Measurements from ENCODE around the gene USP13.
"Not testable (repeated sequence)": the region's sequence is repeated elsewhere in the genome, so short reads cannot be mapped to it uniquely, and the experiment has no call there.

The USP13 gene

DNA sequence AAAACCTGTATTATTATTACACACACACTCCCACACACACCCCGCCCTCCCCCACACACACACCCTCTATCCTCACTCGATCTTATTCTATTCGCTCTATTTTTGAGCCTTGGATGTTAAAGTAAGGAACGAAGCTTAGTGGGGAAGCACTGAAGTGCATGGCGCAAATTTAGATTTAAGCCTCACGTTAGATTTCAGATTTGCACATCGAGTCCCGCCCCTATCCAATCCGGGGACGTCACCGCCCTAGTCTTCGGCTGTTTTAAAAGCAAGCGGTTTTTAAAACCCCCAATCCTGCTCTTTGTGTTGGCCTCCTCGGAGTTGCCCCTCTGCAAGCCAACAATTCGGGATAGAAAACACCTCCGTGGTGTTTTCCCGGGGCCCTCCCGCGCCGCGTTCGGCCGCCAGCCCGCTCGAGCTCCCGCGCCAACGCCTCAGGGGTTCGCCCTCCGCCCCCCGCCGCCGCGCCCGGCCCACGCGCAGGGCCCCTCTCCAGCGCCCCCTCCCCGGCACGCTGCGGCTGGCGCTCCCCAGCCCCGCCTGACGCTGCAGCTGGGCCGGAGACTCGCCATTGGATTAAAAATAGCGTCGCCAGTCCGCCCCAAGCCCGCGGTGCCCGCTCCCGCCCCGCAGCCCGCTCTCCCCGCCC is at the start of gene USP13:
TSS of gene USP13 (plus strand) at position 594 of the 649 bp plus-strand sequence. CDS start 186 bp downstream, outside the sequence.
- peak; percentile 84 for DNase-seq (ENCODE audit: low read depth)

- DNase-seq (ENCODE audit: low read depth) = no peak
These were observed 49.5 kb upstream of the USP13 start for GRCh38 chr3:179603321-179603720.

DNA sequence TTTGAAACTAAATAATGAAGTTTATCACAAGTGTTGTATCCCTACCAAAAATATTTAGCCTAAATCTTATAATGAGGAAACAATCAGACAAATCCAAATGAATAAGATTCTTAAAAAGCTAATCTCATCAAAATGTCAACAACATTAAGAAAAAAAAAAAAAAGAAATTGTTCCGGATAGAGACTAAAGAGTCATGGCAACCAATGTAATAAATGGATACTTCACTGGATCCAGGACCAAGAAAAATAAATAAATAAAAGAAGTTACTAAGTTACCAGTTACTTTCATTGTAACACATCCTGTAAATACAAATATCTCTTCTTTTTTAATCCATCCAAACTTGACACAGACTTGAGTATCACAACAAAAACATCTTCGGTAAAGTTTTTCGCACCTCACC is 49.0 kb upstream of the USP13 start:
- DNase-seq (ENCODE audit: low read depth) = peak; percentile 5

DNA sequence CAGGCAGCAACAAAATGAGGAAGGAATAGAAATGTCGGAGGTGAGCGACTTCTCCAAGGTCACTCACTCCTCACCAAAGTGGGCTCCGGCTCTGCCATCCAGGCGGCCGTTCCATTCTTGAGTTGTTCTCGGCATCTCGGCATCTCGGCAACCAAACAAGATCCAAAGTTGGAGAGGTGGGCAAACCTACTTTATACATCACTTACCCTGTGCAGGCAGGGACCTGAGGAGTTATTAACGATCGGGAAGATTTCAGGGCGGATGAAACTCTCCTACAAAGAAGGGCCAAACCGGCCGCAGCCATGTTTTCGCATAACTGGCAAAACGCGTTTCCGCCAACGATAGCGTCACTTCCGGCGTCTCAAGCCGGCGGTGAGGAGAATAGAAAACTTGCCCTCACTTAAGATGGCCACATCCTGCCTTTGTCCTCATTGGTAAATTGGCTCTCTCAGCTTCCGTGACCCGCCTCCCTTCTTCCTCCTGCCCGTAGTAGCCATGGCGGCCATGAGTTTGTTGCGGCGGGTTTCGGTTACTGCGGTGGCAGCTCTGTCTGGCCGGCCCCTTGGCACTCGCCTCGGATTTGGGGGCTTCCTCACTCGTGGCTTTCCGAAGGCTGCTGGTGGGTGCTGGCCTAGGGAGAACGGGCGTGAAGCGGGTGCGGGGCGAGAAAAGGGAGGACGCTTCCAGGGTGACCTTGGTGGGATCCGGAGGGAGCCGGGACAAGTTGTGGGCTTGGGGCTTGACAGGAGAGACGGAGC is 48.3 kb upstream of the USP13 start, which contains the start of the genes MRPL47 and NDUFB5:
TSS of gene MRPL47 (minus strand) at position 318 of the 758 bp plus-strand sequence. CDS start at position 304, 14 bp downstream.
TSS of gene NDUFB5 (plus strand) at position 474 of the 758 bp plus-strand sequence. CDS start at position 496, 22 bp downstream.
- peak; percentile 97 for DNase-seq (ENCODE audit: low read depth)

DNA sequence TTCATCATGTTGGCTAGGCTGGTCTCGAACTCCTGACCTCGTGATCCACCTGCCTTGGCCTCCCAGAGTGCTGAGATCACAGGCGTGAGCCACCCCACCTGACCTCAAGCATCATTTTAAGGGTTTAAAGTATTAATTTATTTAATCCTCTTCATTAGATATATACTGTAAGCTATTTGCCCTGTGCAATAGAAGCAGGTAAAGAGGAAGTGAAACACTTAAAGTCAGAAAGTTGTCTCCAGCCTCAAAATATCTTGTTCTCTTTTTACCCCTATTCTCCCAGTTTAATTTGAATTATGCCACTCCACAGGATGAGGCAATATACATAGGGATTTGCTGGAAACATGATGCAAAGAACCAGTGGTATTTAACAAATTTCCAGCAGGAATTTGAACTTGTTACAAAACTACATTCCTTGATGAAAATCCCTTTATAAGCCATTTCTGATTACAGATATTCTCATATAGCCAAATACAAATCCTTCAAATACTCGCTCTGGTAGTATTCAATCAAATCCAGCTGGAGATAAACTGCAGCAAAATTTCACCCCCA is 46.2 kb upstream of the USP13 start:
- no peak for DNase-seq (ENCODE audit: low read depth)

DNA sequence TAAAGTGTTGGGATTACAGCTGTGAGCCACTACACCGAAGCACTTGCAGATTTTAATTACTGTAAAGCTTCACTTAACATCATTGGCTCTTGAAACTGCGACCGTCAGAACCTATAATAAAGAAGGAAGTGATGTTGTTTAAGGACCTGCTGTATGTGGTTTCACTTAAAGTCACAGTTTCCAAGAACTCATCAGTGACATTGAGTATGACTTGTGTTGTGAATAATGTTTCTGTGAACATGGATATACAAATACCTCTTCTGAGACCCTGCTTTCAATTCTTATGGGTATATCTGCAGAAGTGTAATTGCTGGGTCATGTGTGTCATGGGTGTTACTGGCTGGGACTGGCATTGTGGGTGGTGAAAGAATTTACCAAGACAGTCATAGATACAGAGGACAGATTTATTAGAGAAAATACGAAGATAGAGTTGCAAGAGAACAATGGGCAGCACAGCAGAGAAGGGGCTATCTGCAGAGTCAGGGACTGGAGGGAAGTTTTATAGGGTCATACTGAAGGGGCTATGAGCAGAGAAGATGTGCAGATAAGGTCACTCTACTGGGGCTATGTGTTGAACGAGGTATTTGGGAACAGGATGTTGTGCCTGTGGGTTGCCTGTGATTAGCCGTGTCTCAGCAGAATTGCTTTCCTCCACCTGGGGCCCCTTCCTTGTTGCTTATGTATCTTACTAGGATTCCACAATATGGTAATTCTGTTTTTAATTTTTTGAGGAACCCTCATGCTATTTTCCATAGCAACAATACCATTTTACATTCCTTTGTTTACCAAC is 43.7 kb upstream of the USP13 start:
- DNase-seq (ENCODE audit: low read depth) = no peak

DNA sequence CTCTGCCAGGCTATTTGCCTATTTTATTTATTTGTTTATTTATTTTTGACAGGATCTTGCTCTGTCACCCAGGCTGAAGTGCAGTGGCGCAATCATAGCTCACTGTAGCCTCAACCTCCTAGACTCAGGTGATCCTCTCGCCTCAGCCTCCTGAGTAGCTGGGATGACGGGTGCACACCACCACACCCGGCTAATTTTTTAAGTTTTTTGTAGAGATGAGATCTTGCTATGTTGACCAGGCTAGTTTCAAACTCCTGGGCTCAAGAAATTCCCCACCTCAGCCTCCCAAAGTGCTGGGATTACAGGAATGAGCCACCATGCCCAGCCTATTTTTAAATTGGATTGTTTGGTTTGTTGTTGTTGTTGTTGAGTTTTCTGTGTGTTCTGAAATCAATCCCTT is 42.8 kb upstream of the USP13 start:
- DNase-seq (ENCODE audit: low read depth) = no peak

GRCh38 chr3:179613807-179614206 is 39.0 kb upstream of the USP13 start:
- peak; percentile 88 for DNase-seq (ENCODE audit: low read depth)

DNA sequence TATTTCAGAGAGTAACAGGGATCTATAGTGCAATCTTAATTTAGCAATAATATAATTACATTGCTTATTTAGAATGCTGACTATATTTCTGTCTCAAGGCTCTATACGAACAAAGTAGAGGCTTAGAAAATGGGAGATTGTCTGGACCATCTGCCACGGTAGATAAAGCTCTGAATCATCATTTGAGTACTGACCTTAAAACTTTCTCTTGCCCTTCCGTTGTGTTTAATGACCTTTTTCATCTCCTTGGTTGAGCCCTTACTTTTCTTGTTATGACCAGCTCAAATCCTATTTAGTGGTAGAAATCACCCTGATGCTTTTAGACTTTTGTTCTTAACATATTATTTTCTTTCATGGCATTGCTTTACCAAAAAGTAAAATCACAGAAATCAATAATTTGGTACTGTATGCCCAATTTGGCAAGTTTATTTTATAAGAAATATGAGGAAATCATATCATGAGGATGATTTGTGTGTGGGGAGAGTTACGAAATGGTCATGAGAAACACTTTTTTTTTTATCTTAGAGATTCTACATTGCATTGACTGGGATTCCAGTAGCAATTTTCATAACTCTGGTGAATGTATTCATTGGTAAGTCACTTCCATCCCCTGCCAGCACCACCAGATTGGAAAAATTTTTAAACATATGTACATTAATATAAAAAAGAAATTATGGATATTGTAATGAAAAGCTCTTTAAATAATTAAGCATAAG is 37.2 kb upstream of the USP13 start:
- peak; percentile 11 for DNase-seq (ENCODE audit: low read depth)

DNA sequence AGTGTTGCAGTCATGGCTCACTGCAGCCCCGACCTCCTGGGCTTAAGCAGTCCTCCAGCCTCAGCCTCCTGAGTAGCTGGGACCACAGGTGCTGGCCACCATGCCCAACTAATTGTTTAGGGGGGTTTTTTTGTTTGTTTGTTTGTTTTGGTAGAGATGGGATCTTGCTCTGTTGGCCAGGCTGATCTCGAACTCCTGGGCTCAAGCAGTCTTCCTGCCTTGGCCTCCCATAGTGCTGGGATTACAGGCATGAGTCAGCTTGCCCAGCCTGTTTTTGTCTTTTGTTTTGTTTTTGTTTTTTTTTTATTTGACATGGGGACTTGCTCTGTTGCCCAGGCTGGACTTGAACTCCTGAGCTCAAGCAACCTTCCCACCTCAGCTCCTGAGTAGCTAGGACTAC is 30.8 kb upstream of the USP13 start:
- DNase-seq (ENCODE audit: low read depth) = no peak

GRCh38 chr3:179624451-179624850 is 28.4 kb upstream of the USP13 start:
- peak; percentile 59 for DNase-seq (ENCODE audit: low read depth)

GRCh38 chr3:179630753-179631451 is 21.9 kb upstream of the USP13 start:
- no peak for DNase-seq (ENCODE audit: low read depth)

DNA sequence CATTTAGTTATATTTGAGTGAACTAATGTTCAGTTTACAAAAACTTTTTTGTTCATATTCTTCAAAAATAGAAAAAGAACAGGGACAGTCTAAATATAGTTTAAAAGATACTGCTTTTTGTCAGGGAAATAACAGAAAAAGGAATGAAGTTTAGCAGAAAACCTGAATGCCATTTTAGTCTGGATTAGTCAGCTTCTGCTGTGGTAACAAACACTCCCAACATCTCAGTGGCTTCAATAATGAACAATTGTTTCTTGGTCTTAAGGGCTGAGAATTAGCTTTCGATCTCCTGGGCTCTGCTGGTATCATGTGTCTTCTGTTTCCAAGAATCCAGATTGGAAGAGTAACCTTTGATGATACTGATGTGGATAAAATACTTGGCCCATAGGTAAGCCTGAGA is 12.4 kb upstream of the USP13 start:
- no peak for DNase-seq (ENCODE audit: low read depth)

DNA sequence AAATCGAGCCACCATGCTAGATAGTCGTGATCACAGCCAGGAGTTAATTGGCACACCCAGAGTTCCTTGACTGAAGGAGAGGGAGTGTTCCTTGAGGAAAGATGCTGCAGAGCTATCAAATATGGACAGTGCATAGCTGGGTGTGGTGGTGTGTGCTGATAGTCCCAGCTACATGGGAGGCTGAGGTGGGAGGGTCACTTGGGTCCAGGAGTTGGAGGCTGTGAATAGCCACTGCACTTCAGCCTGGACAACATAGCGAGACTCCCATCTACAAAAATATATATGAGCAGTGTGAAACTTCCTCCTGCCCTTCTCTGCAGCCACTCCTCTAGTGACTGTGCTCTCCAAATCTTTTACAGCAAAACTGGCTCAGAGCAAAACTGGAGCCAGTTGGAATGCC is 10.0 kb upstream of the USP13 start:
- no peak for DNase-seq (ENCODE audit: low read depth)

GRCh38 chr3:179643837-179644236 is 9.0 kb upstream of the USP13 start:
- not testable (repeated sequence) for DNase-seq (ENCODE audit: low read depth)

- DNase-seq (ENCODE audit: low read depth) = no peak
These were observed 6.7 kb upstream of the USP13 start for GRCh38 chr3:179646177-179646576.

GRCh38 chr3:179651687-179652446 is 973 bp upstream of the USP13 start:
- DNase-seq (ENCODE audit: low read depth) = no peak

DNA sequence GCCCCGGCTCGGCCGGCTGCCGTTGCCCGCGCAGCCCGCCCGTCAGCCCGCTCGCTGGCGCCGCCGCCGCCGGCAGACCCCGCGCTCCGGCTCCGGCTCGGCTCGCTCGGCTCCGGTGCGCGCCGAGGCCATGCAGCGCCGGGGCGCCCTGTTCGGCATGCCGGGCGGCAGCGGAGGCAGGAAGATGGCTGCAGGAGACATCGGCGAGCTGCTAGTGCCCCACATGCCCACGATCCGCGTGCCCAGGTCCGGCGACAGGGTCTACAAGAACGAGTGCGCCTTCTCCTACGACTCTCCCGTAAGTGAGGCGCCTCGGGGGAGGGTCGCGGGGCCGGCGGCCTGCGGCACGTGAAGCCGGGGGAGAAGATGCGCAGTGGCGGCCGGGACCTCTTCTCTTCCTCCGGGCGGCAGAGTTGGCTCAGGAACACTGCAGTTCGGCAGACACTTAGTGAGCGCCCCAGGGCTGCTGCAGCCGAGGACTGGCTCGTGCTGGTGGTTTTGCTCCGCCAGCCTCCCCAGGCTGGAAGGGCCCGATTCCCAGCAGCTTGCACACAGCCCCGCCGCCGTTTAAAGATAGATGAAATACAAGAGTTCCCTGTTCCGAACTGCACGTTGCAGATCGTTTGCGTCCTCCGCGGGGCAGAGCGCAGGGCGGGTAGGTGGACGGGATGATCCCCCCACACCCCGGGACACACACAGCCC is 407 bp downstream of the USP13 start:
- DNase-seq (ENCODE audit: low read depth) = peak; percentile 90

DNA sequence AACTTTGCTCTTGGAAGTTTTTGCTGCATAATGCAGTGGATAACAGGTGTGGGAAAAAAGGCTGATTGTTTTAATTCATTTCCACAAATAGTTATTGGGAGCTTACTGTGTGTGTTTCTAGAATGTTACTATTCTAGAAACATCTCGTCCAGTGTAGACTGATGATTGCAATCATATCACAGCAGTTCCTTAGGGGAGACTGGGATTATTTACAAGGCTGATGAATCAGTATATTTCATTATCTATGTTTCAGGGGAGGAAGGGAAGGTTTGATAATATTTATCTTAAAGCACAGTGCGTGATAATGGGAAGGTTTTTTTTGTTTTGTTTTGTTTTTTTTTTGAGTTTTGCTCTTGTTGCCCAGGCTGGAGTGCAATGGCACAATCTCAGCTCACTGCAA is 2.4 kb downstream of the USP13 start:
- DNase-seq (ENCODE audit: low read depth) = no peak

- no peak for DNase-seq (ENCODE audit: low read depth)
These were observed 5.8 kb downstream of the USP13 start for GRCh38 chr3:179658606-179659005.

Data from EH (cell line).